IMR-90 (cell line): ENCODE data around the gene GNAI3. TPM values are rescaled to one million over a fixed set of nuclear protein-coding genes. Genes with fewer than 3 reads are reported as not detected.
A peak's percentile ranks its signal among the peaks of the same experiment; 100 is the strongest.

Source experiments
- ATAC-seq: fragments of 200-7000 bp; cut with Tn5 transposase; 2 replicates; pipeline ENCODE4 v1.9.1; 2020; ENCODE audit warnings: low read depth, mild to moderate bottlenecking, moderate library complexity
- BruUV-seq: library from RNA; stranded (reverse); fragments of 400-500 nt; replicated peaks from 2 replicates; lab custom pipeline; 2021; lab: Mats Ljungman, UMichigan
- CTCF ChIA-PET: fragments of 300-600 bp; formaldehyde crosslinking; extraction: SDS; loops from one replicate; lab custom pipeline; 2021; ENCODE audit warnings: antibody characterized with exemption; lab: Yijun Ruan, JAX
- POLR2A ChIA-PET: fragments of 300-600 bp; sonication (Branson Sonifier 250); formaldehyde crosslinking; loops from one replicate; lab custom pipeline; 2022; ENCODE audit warnings: antibody characterized with exemption; ENCODE audit not compliant: unreplicated experiment; lab: Charles Lee
- DNase-seq: peaks from one replicate; pipeline ENCODE4 v3.0.0; 2013
- H2AFZ ChIP-seq: replicated peaks from 2 replicates; pipeline ENCODE3; 2013; ENCODE audit warnings: low read length, mild to moderate bottlenecking; ENCODE audit not compliant: poor library complexity
- H2AK5ac ChIP-seq: 2 replicates; pipeline ENCODE4 v1.6.1; 2013; ENCODE audit warnings: low read depth, low read length, inconsistent platforms
- H2AK9ac ChIP-seq: replicated peaks from 2 replicates; pipeline ENCODE3; 2013; ENCODE audit warnings: mild to moderate bottlenecking, low read depth, low read length, moderate library complexity; ENCODE audit not compliant: poor library complexity
- H2BK120ac ChIP-seq: 2 replicates; pipeline ENCODE4 v1.6.1; 2013; ENCODE audit warnings: low read depth, low read length, inconsistent platforms
- H2BK15ac ChIP-seq: 3 replicates; pipeline ENCODE4 v1.6.1; 2013; ENCODE audit warnings: low read depth, low read length, inconsistent platforms
- H2BK20ac ChIP-seq: 2 replicates; pipeline ENCODE4 v1.6.1; 2013; ENCODE audit warnings: low read depth, mild to moderate bottlenecking, inconsistent platforms, low read length, moderate library complexity
- H2BK5ac ChIP-seq: 2 replicates; pipeline ENCODE4 v1.6.1; 2013; ENCODE audit warnings: mild to moderate bottlenecking, low read depth, low read length, inconsistent platforms; ENCODE audit not compliant: poor library complexity, severe bottlenecking
- H3K14ac ChIP-seq: replicated peaks from 2 replicates; pipeline ENCODE4 v1.6.1; 2013; ENCODE audit warnings: low read depth, low read length, inconsistent platforms
- H3K18ac ChIP-seq: 2 replicates; pipeline ENCODE4 v1.6.1; 2013; ENCODE audit warnings: low read depth, low read length, control low read depth
- H3K23ac ChIP-seq: 2 replicates; pipeline ENCODE4 v1.6.1; 2013; ENCODE audit warnings: low read depth, low read length, inconsistent platforms
- H3K27ac ChIP-seq: 2 replicates; pipeline ENCODE4 v1.5.1; 2013; ENCODE audit warnings: mild to moderate bottlenecking, control low read depth, low read length; ENCODE audit not compliant: insufficient read depth
- H3K27me3 ChIP-seq: 2 replicates; pipeline ENCODE4 v1.6.1; 2013; ENCODE audit warnings: low read length; ENCODE audit not compliant: control insufficient read depth, insufficient read depth
- H3K36me3 ChIP-seq: 2 replicates; pipeline ENCODE4 v1.6.1; 2013; ENCODE audit warnings: low read length, mixed read lengths; ENCODE audit not compliant: control insufficient read depth, insufficient read depth
- H3K4ac ChIP-seq: 2 replicates; pipeline ENCODE4 v1.6.1; 2013; ENCODE audit warnings: low read depth, low read length, inconsistent platforms
- H3K4me1 ChIP-seq: 2 replicates; pipeline ENCODE4 v1.6.1; 2013; ENCODE audit warnings: low read length, mixed read lengths; ENCODE audit not compliant: control insufficient read depth, insufficient read depth
- H3K4me2 ChIP-seq: 2 replicates; pipeline ENCODE4 v1.6.1; 2013; ENCODE audit warnings: low read depth, mild to moderate bottlenecking, control low read depth, low read length, moderate library complexity
- H3K4me3 ChIP-seq: 2 replicates; pipeline ENCODE4 v1.5.1; 2013; ENCODE audit warnings: low read depth, mild to moderate bottlenecking, control low read depth, low read length, moderate library complexity; ENCODE audit not compliant: insufficient read depth
- H3K56ac ChIP-seq: 2 replicates; pipeline ENCODE4 v1.6.1; 2013; ENCODE audit warnings: low read length, inconsistent platforms; ENCODE audit not compliant: insufficient read depth; ENCODE audit errors: extremely low read depth
- H3K79me1 ChIP-seq, 2 experiments: 2 replicates each; pipeline ENCODE4 v1.6.1; 2013; ENCODE audit warnings: low read length in 2 of 2, inconsistent platforms in 1 of 2, low read depth in 1 of 2
- H3K9ac ChIP-seq: 2 replicates; pipeline ENCODE4 v1.6.1; 2013; ENCODE audit warnings: low read depth, low read length, control low read depth
- H3K9me1 ChIP-seq: 2 replicates; pipeline ENCODE4 v1.6.1; 2013; ENCODE audit warnings: low read length, inconsistent platforms; ENCODE audit not compliant: insufficient read depth
- H3K9me3 ChIP-seq: 2 replicates; pipeline ENCODE4 v1.6.1; 2013; ENCODE audit warnings: low read length; ENCODE audit not compliant: control insufficient read depth, insufficient read depth
- H4K20me1 ChIP-seq: 2 replicates; pipeline ENCODE4 v1.6.1; 2013; ENCODE audit warnings: low read length, inconsistent platforms; ENCODE audit not compliant: insufficient read depth
- H4K5ac ChIP-seq: 2 replicates; pipeline ENCODE4 v1.6.1; 2013; ENCODE audit warnings: mild to moderate bottlenecking, low read depth, low read length, control low read depth
- H4K8ac ChIP-seq, 2 experiments: 2 replicates each; pipeline ENCODE4 v1.6.1; 2013; ENCODE audit warnings: low read depth in 2 of 2, low read length in 2 of 2, control low read depth in 1 of 2, inconsistent platforms in 1 of 2
- H4K91ac ChIP-seq: 2 replicates; pipeline ENCODE4 v1.6.1; 2013; ENCODE audit warnings: low read depth, low read length, inconsistent platforms; ENCODE audit not compliant: insufficient read depth
- BHLHE40 ChIP-seq: fragments of 150-350 bp; IDR thresholded peaks from 2 replicates; pipeline ENCODE4 v1.6.1; 2016; ENCODE audit warnings: mild to moderate bottlenecking, low read depth, low read length
- CHD1 ChIP-seq: IDR thresholded peaks from 2 replicates; pipeline ENCODE4 v1.6.1; 2012; ENCODE audit warnings: low read depth, low read length, improper control_type of control experiment
- CTCF ChIP-seq: conservative IDR thresholded peaks from 2 replicates; pipeline ENCODE4 v1.5.1; 2012; ENCODE audit warnings: mild to moderate bottlenecking, low read depth, low read length, improper control_type of control experiment
- ELK1 ChIP-seq: fragments of 150-350 bp; IDR thresholded peaks from 2 replicates; pipeline ENCODE4 v1.6.1; 2016; ENCODE audit warnings: low read depth, mild to moderate bottlenecking, low read length, moderate library complexity, borderline replicate concordance
- FOS ChIP-seq: fragments of 150-350 bp; IDR thresholded peaks from 2 replicates; pipeline ENCODE4 v1.6.1; 2016; ENCODE audit warnings: low read depth, low read length
- MAFK ChIP-seq: IDR thresholded peaks from 2 replicates; pipeline ENCODE4 v1.6.1; 2012; ENCODE audit warnings: low read depth, low read length, improper control_type of control experiment
- MAZ ChIP-seq: IDR thresholded peaks from 2 replicates; pipeline ENCODE4 v1.6.1; 2012; ENCODE audit warnings: low read depth, mild to moderate bottlenecking, low read length, improper control_type of control experiment, moderate library complexity, borderline replicate concordance
- MXI1 ChIP-seq: IDR thresholded peaks from 2 replicates; pipeline ENCODE4 v1.6.1; 2012; ENCODE audit warnings: low read depth, mild to moderate bottlenecking, low read length, moderate library complexity, borderline replicate concordance
- NFE2L2 ChIP-seq: fragments of 150-350 bp; IDR thresholded peaks from 2 replicates; pipeline ENCODE4 v1.6.1; 2016; ENCODE audit warnings: low read depth, mild to moderate bottlenecking, low read length
- POLR2A ChIP-seq: IDR thresholded peaks from 2 replicates; pipeline ENCODE4 v1.6.1; 2012; ENCODE audit warnings: mild to moderate bottlenecking, low read depth, low read length
- RAD21 ChIP-seq: IDR thresholded peaks from 2 replicates; pipeline ENCODE4 v1.6.1; 2012; ENCODE audit warnings: low read length, improper control_type of control experiment
- RCOR1 ChIP-seq: IDR thresholded peaks from 2 replicates; pipeline ENCODE4 v1.6.1; 2012; ENCODE audit warnings: mild to moderate bottlenecking, low read length, improper control_type of control experiment; ENCODE audit not compliant: insufficient replicate concordance
- RFX5 ChIP-seq: IDR thresholded peaks from 2 replicates; pipeline ENCODE4 v1.8.0; 2012; ENCODE audit warnings: low read depth, mild to moderate bottlenecking, low read length, moderate library complexity
- SMC3 ChIP-seq: fragments of 150-350 bp; IDR thresholded peaks from 2 replicates; pipeline ENCODE4 v1.6.1; 2016; ENCODE audit warnings: low read depth, mild to moderate bottlenecking, antibody characterized with exemption, low read length, moderate library complexity
- WGBS, 2 experiments: methylation state at CpG; one replicate each; pipeline versions ENCODE4 v1.1.5 to v1.1.7; 2013; ENCODE audit warnings: missing lambda C conversion rate in 2 of 2; ENCODE audit not compliant: insufficient read length in 1 of 2; ENCODE audit errors: extremely low coverage in 2 of 2; 5-methylcytosine and 5-hydroxymethylcytosine counted together
- dilution Hi-C: fragments of 300-500 bp; cut with HindIII; formaldehyde crosslinking; loops from one replicate; pipeline ENCODE4 v1.14.3; 2018; ENCODE audit warnings: low sequenced_read_pairs; ENCODE audit not compliant: unreplicated experiment
- in situ Hi-C: fragments of 300-500 bp; cut with MboI; formaldehyde crosslinking; loops from 3 replicates; pipeline ENCODE4 v1.14.3; 2019; ENCODE audit warnings: low sequenced_read_pairs, inconsistent platforms, mixed read lengths
- intact Hi-C: fragments of 100-400 bp; cut with micrococcal nuclease; formaldehyde crosslinking; loops from 2 replicates; pipeline ENCODE4 v1.10.0; 2022
- polyA plus RNA-seq, 3 experiments: library from polyadenylated mRNA; depleted of rRNA; stranded (reverse); fragments of >200 nt; gene quantifications; 2 replicates each; pipeline ENCODE4 v1.2.3, GENCODE V29; 2012; ENCODE audit warnings: low replicate concordance in 1 of 3
- total RNA-seq: library from RNA; depleted of rRNA; stranded (reverse); fragments of >200 nt; gene quantifications from 2 replicates; pipeline ENCODE4 v1.2.3, GENCODE V29; 2012
- TF ChIP-seq, protein P1 (sequence below): fragments of 150-350 bp; IDR thresholded peaks from 2 replicates; pipeline ENCODE4 v1.6.1; 2017; ENCODE audit warnings: mild to moderate bottlenecking, antibody characterized with exemption, low read length, low read depth

Gene GNAI3
- total and polyA plus RNA-seq, 2 of the 4 experiments (the other 2 are of a cell fraction): 5.9 to 14.9 TPM

GRCh38 chr1:109611308-109611990 lies 63.0 kb downstream of the GNAI3 start:
- Histone ChIP-seq H3K18ac (peak overlapping the region; percentile 6; the same call in 1 of the 2 replicates), H3K9me3 (no peaks in the 10 kb centered on the region), H2AK9ac (no peak overlapping the region), H2BK20ac (no peak overlapping the region), H2BK5ac (no peak overlapping the region), H3K14ac (0 out of 2 replicates have a peak overlapping the region, but pooled peaks have one; percentile 52), H3K27me3 (no peaks in the 10 kb centered on the region), H3K56ac (no peak overlapping the region), H2AK5ac (peak overlapping the region; percentile 47; the same call in 1 of the 2 replicates), H4K5ac (no peak overlapping the region), H3K9me1 (peaks cover 41% of the 10 kb centered on the region), H2BK120ac (no peak overlapping the region), H3K4ac (no peak overlapping the region), H3K23ac (no peak overlapping the region), H4K91ac (no peak overlapping the region; the same call in 1 of the 2 replicates), H3K4me1 (peaks cover 16% of the 10 kb centered on the region), H3K27ac (no peak overlapping the region), H3K4me3 (no peak overlapping the region), H3K4me2 (no peak overlapping the region), H2BK15ac (no peak overlapping the region; the same call in 2 of the 3 replicates), H3K36me3 (no peaks in the 10 kb centered on the region), H4K8ac (no peak overlapping the region), H2AFZ (no peak overlapping the region), H3K9ac (no peak overlapping the region), H3K79me1 (peaks cover 0 to 47% of the 10 kb centered on the region in 2 experiments; a peak in 2 of 4 replicates), H4K20me1 (no peaks in the 10 kb centered on the region)
- ATAC-seq (no peak), DNase-seq (no peak)
- intact Hi-C loops: no loop called here
- dilution Hi-C loops: no loop called here
- in situ Hi-C loops: no loop called here
- POLR2A ChIA-PET: interaction anchor here (0.6 to 1.0 kb wide), 2 partner anchors 16 to 319 kb away, joined by 3 read pairs; no protein-coding TSS in a partner anchor
- CTCF ChIA-PET: interaction anchor here (0.7 kb wide), 1 partner anchor 14 kb away, joined by 5 read pairs; no protein-coding TSS in a partner anchor
- no CpG with 5 or more reads among the region's 13 CpGs for WGBS, 2 experiments
- BruUV-seq: no TSS peak
- TF ChIP-seq MXI1 (no peak), MAZ (no peak), RFX5 (no peak), ELK1 (no peak), BHLHE40 (no peak), MAFK (no peak), RCOR1 (no peak), RAD21 (no peak), FOS (no peak), CHD1 (no peak), CTCF (no peak), NFE2L2 (no peak), SMC3 (no peak), POLR2A (no peak)
- TF ChIP-seq, protein P1, sequence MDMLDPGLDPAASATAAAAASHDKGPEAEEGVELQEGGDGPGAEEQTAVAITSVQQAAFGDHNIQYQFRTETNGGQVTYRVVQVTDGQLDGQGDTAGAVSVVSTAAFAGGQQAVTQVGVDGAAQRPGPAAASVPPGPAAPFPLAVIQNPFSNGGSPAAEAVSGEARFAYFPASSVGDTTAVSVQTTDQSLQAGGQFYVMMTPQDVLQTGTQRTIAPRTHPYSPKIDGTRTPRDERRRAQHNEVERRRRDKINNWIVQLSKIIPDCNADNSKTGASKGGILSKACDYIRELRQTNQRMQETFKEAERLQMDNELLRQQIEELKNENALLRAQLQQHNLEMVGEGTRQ: no peak
